HepG2 (cell line): Measurements from ENCODE around the gene IL1A. TPM values are rescaled to one million over a fixed set of nuclear protein-coding genes. Genes with fewer than 3 reads are reported as not detected.

Source experiments
- ADNP ChIP-seq: sonication (generic); formaldehyde crosslinking; IDR thresholded peaks from 2 replicates; pipeline ENCODE4 v1.4.0; 2020; ENCODE audit warnings: missing genetic modification reagents
- AKAP8 ChIP-seq: sonication (generic); formaldehyde crosslinking; IDR thresholded peaks from 2 replicates; pipeline ENCODE4 v1.5.1; 2020; ENCODE audit warnings: mild to moderate bottlenecking, missing genetic modification reagents
- CSRNP2 ChIP-seq: sonication (generic); formaldehyde crosslinking; conservative IDR thresholded peaks from 2 replicates; pipeline ENCODE4 v1.8.0; 2022; ENCODE audit warnings: low read depth, missing genetic modification reagents
- DNMT1 ChIP-seq: sonication (generic); formaldehyde crosslinking; IDR thresholded peaks from 2 replicates; pipeline ENCODE4 v1.5.1; 2020; ENCODE audit warnings: mild to moderate bottlenecking, missing genetic modification reagents
- ELF1 ChIP-seq: sonication (generic); formaldehyde crosslinking; IDR thresholded peaks from 2 replicates; pipeline ENCODE4 v1.4.0; 2020; ENCODE audit warnings: missing genetic modification reagents
- FOXA3 ChIP-seq: IDR thresholded peaks from 2 replicates; pipeline ENCODE4 v1.6.1; 2016; ENCODE audit warnings: missing genetic modification reagents, missing compliant biosample characterization
- HDAC6 ChIP-seq: fragments of 200-600 bp; sonication (generic); IDR thresholded peaks from 2 replicates; pipeline ENCODE4 v1.7.0; 2017; ENCODE audit warnings: mild to moderate bottlenecking, antibody characterized with exemption, low read length, low read depth
- HMGXB4 ChIP-seq, 2 experiments: sonication (generic) in 1 of 2; formaldehyde crosslinking in 1 of 2; IDR thresholded peaks; 2 replicates each; pipeline versions ENCODE4 v1.4.0 to v1.6.1; 2018 to 2020; ENCODE audit warnings: missing genetic modification reagents in 2 of 2, borderline replicate concordance in 1 of 2, low read depth in 1 of 2, mild to moderate bottlenecking in 1 of 2, missing biosample characterization in 1 of 2
- HNF4A ChIP-seq: sonication (generic); formaldehyde crosslinking; IDR thresholded peaks from 2 replicates; pipeline ENCODE4 v1.4.0; 2020; ENCODE audit warnings: missing genetic modification reagents
- HOXA3 ChIP-seq: sonication (generic); formaldehyde crosslinking; IDR thresholded peaks from 2 replicates; pipeline ENCODE4 v1.5.0; 2020; ENCODE audit warnings: missing genetic modification reagents
- HOXA5 ChIP-seq: sonication (generic); formaldehyde crosslinking; IDR thresholded peaks from 2 replicates; pipeline ENCODE4 v1.4.0; 2020; ENCODE audit warnings: missing genetic modification reagents
- IKZF1 ChIP-seq: fragments of 450-650 bp; IDR thresholded peaks from 2 replicates; pipeline ENCODE4 v1.7.1; 2016
- JUN ChIP-seq: sonication (generic); formaldehyde crosslinking; IDR thresholded peaks from 2 replicates; pipeline ENCODE4 v1.4.0; 2020; ENCODE audit warnings: mild to moderate bottlenecking, missing genetic modification reagents
- JUNB ChIP-seq: sonication (generic); formaldehyde crosslinking; IDR thresholded peaks from 2 replicates; pipeline ENCODE4 v1.8.0; 2022; ENCODE audit warnings: missing genetic modification reagents, mild to moderate bottlenecking, borderline replicate concordance
- KMT2A ChIP-seq: sonication (generic); formaldehyde crosslinking; IDR thresholded peaks from 2 replicates; pipeline ENCODE4 v1.4.0; 2020; ENCODE audit warnings: missing genetic modification reagents
- MIXL1 ChIP-seq: IDR thresholded peaks from 2 replicates; pipeline ENCODE4 v1.6.1; 2016
- PCBP1 ChIP-seq: fragments of 200-400 bp; formaldehyde crosslinking; IDR thresholded peaks from 2 replicates; pipeline ENCODE4 v1.6.1; 2017; ENCODE audit warnings: mild to moderate bottlenecking, low read depth, low read length, borderline replicate concordance
- SP2 ChIP-seq: sonication (generic); formaldehyde crosslinking; IDR thresholded peaks from 2 replicates; pipeline ENCODE4 v1.5.1; 2020; ENCODE audit warnings: mild to moderate bottlenecking, missing genetic modification reagents
- TBX2 ChIP-seq: sonication (generic); formaldehyde crosslinking; IDR thresholded peaks from 2 replicates; pipeline ENCODE4 v1.5.0; 2020; ENCODE audit warnings: missing genetic modification reagents, mild to moderate bottlenecking, borderline replicate concordance
- TRIM22 ChIP-seq: fragments of 450-650 bp; IDR thresholded peaks from 2 replicates; pipeline ENCODE4 v1.6.1; 2017
- YEATS2 ChIP-seq: sonication (generic); formaldehyde crosslinking; IDR thresholded peaks from 2 replicates; pipeline ENCODE4 v1.4.0; 2020; ENCODE audit warnings: missing genetic modification reagents, borderline replicate concordance
- ZBTB34 ChIP-seq: sonication (generic); formaldehyde crosslinking; IDR thresholded peaks from 2 replicates; pipeline ENCODE4 v1.8.0; 2022; ENCODE audit warnings: mild to moderate bottlenecking, missing genetic modification reagents
- ZNF460 ChIP-seq: sonication (generic); formaldehyde crosslinking; IDR thresholded peaks from 2 replicates; pipeline ENCODE4 v1.5.1; 2020; ENCODE audit warnings: missing genetic modification reagents, mild to moderate bottlenecking, borderline replicate concordance
- ZNF660 ChIP-seq: sonication (generic); formaldehyde crosslinking; IDR thresholded peaks from 2 replicates; pipeline ENCODE4 v1.5.1; 2020; ENCODE audit warnings: mild to moderate bottlenecking, low read depth, missing genetic modification reagents, borderline replicate concordance
- polyA plus RNA-seq, 8 experiments: library from polyadenylated mRNA; depleted of rRNA in 3 of 8; stranded (reverse) in 7 of 8; unstranded in 1 of 8; fragments of >200 nt; fragmentation: Illumina TruSeq in 4 of 8; extraction: Trizol in 4 of 8; gene quantifications; 2 replicates each; pipeline versions ENCODE4 v1.2.1 to v1.2.3, GENCODE V29; 2011 to 2016; ENCODE audit warnings: low read depth in 4 of 8, missing spikeins in 1 of 8, mixed read lengths in 1 of 8; ENCODE audit not compliant: insufficient read depth in 1 of 8
- total RNA-seq, 5 experiments: library from RNA; depleted of rRNA; stranded (reverse); fragments of >200 nt; fragmentation: Illumina TruSeq; extraction: Trizol; gene quantifications; 2 replicates each; pipeline ENCODE4 v1.2.3, GENCODE V29; 2016; ENCODE audit warnings: low read depth in 1 of 5

IL1A gene
- total and polyA plus RNA-seq, 2 of the 13 experiments (the other 11 are each of a cell fraction or from before 2014, with no cell fraction given) = not detected

- no peak for TF ChIP-seq CSRNP2 (CRISPR knock-in tag)
- no peak for TF ChIP-seq DNMT1 (CRISPR knock-in tag)
- no peak for TF ChIP-seq IKZF1
- no peak for TF ChIP-seq JUN
- TF ChIP-seq HMGXB4 (CRISPR knock-in tag; IDR thresholded peaks at IDR 0.05; ENCODE audit: borderline replicate concordance in 1 of 2, low read depth in 1 of 2) = peak in 1 of 2 experiments; percentile 52; a peak in 1 of 4 replicates
- no peak for TF ChIP-seq ZNF460 (CRISPR knock-in tag)
- no peak for TF ChIP-seq YEATS2 (CRISPR knock-in tag)
- no peak for TF ChIP-seq HNF4A (CRISPR knock-in tag)
- TF ChIP-seq ZBTB34 (CRISPR knock-in tag) = no peak
- no peak for TF ChIP-seq SP2
- no peak for TF ChIP-seq AKAP8 (CRISPR knock-in tag)
- TF ChIP-seq FOXA3 = peak; percentile 50; the same call in 1 of the 2 replicates
- no peak for TF ChIP-seq ADNP
- TF ChIP-seq ZNF660 = no peak
- TF ChIP-seq PCBP1 = no peak
- TF ChIP-seq HOXA3 = no peak
- no peak for TF ChIP-seq KMT2A
- TF ChIP-seq HDAC6 = no peak
- 0 out of 2 replicates have a peak, but pooled peaks have one; percentile 53 for TF ChIP-seq HOXA5 (CRISPR knock-in tag)
- no peak for TF ChIP-seq JUNB (CRISPR knock-in tag)
- TF ChIP-seq ELF1 (CRISPR knock-in tag) = no peak
- TF ChIP-seq TRIM22 = no peak
- peak; percentile 69; the same call in 1 of the 2 replicates for TF ChIP-seq MIXL1 (CRISPR knock-in tag)
- no peak for TF ChIP-seq TBX2
These were observed 34.3 kb downstream of the IL1A start (continued) for GRCh38 chr2:112749755-112750559.
